ENCODE results near the gene LCOR. TPM values are rescaled to one million over a fixed set of nuclear protein-coding genes. Genes with fewer than 3 reads are reported as not detected.

The LCOR gene
- total and polyA plus RNA-seq, 2 donors (not counting 1 experiment from before 2014, with no cell fraction given) = 15.0 to 15.7 TPM

- Histone ChIP-seq H3K9me3 (ENCODE audit: control insufficient read depth, insufficient read depth, low read depth, low read length) (no peaks in the 10 kb centered on the region), H3K4me1 (ENCODE audit: control insufficient read depth, extremely low read depth, insufficient read depth, low read length) (peaks cover 2% of the 10 kb centered on the region), H3K4me3 (replicated peaks in 1 of 4; ENCODE audit: control extremely low read depth in 1 of 4, insufficient read depth in 1 of 4, low read depth in 3 of 4, low read length in 4 of 4) (no peak overlapping the region), H3K4me2 (ENCODE audit: extremely low read depth, insufficient read depth, low read length) (no peak overlapping the region), H4K20me1 (ENCODE audit: control insufficient read depth, extremely low read depth, insufficient read depth, low read length) (no peaks in the 10 kb centered on the region), H2AFZ (ENCODE audit: low read length) (no peak overlapping the region), H3K27ac (ENCODE audit: insufficient read depth, low read length) (no peak overlapping the region), H3K27me3 (ENCODE audit: control insufficient read depth, insufficient read depth, low read length) (no peaks in the 10 kb centered on the region), H3K9ac (ENCODE audit: insufficient read depth, low read length) (no peak overlapping the region), H3K79me2 (ENCODE audit: control insufficient read depth, insufficient read depth, low read length) (no peaks in the 10 kb centered on the region), H3K36me3 (ENCODE audit: control insufficient read depth, insufficient read depth, low read length) (no peaks in the 10 kb centered on the region)
- TF ChIP-seq EZH2 (IDR thresholded peaks at IDR 0.05; ENCODE audit: low read length, missing control alignments) (no peak), CTCF (conservative IDR thresholded peaks at IDR 0.05 in 1 of 2, IDR thresholded peaks at IDR 0.05 in 1 of 2; ENCODE audit: low read depth in 1 of 2, low read length in 2 of 2) (no peak)
- peak in 1 of 2 donors; percentile 4 for DNase-seq (ENCODE audit: low read depth in 2 of 2)
These were observed 202.2 kb downstream of the LCOR start for GRCh38 chr10:97034301-97034700.

- H3K9me3 ChIP-seq (ENCODE audit: control insufficient read depth, insufficient read depth, low read depth, low read length) = no peaks in the 10 kb centered on the region
- no peak overlapping the region for H2AFZ ChIP-seq (ENCODE audit: low read length)
- H3K36me3 ChIP-seq (ENCODE audit: control insufficient read depth, insufficient read depth, low read length) = no peaks in the 10 kb centered on the region
- H3K27ac ChIP-seq (ENCODE audit: insufficient read depth, low read length) = no peak overlapping the region
- no peaks in the 10 kb centered on the region for H3K27me3 ChIP-seq (ENCODE audit: control insufficient read depth, insufficient read depth, low read length)
- no peak for DNase-seq (ENCODE audit: low read depth in 2 of 2)
- no peak overlapping the region for H3K4me2 ChIP-seq (ENCODE audit: extremely low read depth, insufficient read depth, low read length)
- TF ChIP-seq EZH2 (IDR thresholded peaks at IDR 0.05; ENCODE audit: low read length, missing control alignments) (no peak), CTCF (conservative IDR thresholded peaks at IDR 0.05 in 1 of 2, IDR thresholded peaks at IDR 0.05 in 1 of 2; ENCODE audit: low read depth in 1 of 2, low read length in 2 of 2) (no peak)
- peaks cover 2% of the 10 kb centered on the region for H3K4me1 ChIP-seq (ENCODE audit: control insufficient read depth, extremely low read depth, insufficient read depth, low read length)
- no peak overlapping the region for H3K9ac ChIP-seq (ENCODE audit: insufficient read depth, low read length)
- H3K4me3 ChIP-seq (replicated peaks in 1 of 4; ENCODE audit: control extremely low read depth in 1 of 4, insufficient read depth in 1 of 4, low read depth in 3 of 4, low read length in 4 of 4) = no peak overlapping the region
- no peaks in the 10 kb centered on the region for H4K20me1 ChIP-seq (ENCODE audit: control insufficient read depth, extremely low read depth, insufficient read depth, low read length)
- no peaks in the 10 kb centered on the region for H3K79me2 ChIP-seq (ENCODE audit: control insufficient read depth, insufficient read depth, low read length)
These were observed 203.1 kb downstream of the LCOR start for GRCh38 chr10:97034958-97035769.

- no peak overlapping the region for H3K9ac ChIP-seq (ENCODE audit: insufficient read depth, low read length)
- TF ChIP-seq EZH2 (IDR thresholded peaks at IDR 0.05; ENCODE audit: low read length, missing control alignments) (no peak), CTCF (conservative IDR thresholded peaks at IDR 0.05 in 1 of 2, IDR thresholded peaks at IDR 0.05 in 1 of 2; ENCODE audit: low read depth in 1 of 2, low read length in 2 of 2) (peak; percentile 77 to 92)
- H3K27ac ChIP-seq (ENCODE audit: insufficient read depth, low read length) = no peak overlapping the region
- peak overlapping the region; percentile 29 to 65 (median 47) for H3K4me3 ChIP-seq (replicated peaks in 1 of 4; ENCODE audit: control extremely low read depth in 1 of 4, insufficient read depth in 1 of 4, low read depth in 3 of 4, low read length in 4 of 4)
- H3K79me2 ChIP-seq (ENCODE audit: control insufficient read depth, insufficient read depth, low read length) = no peaks in the 10 kb centered on the region
- no peaks in the 10 kb centered on the region for H3K36me3 ChIP-seq (ENCODE audit: control insufficient read depth, insufficient read depth, low read length)
- no peaks in the 10 kb centered on the region for H3K9me3 ChIP-seq (ENCODE audit: control insufficient read depth, insufficient read depth, low read depth, low read length)
- peak overlapping the region; percentile 95 for H2AFZ ChIP-seq (ENCODE audit: low read length)
- H3K27me3 ChIP-seq (ENCODE audit: control insufficient read depth, insufficient read depth, low read length) = no peaks in the 10 kb centered on the region
- H3K4me1 ChIP-seq (ENCODE audit: control insufficient read depth, extremely low read depth, insufficient read depth, low read length) = peaks cover 2% of the 10 kb centered on the region
- peak overlapping the region; percentile 67 for H3K4me2 ChIP-seq (ENCODE audit: extremely low read depth, insufficient read depth, low read length)
- H4K20me1 ChIP-seq (ENCODE audit: control insufficient read depth, extremely low read depth, insufficient read depth, low read length) = no peaks in the 10 kb centered on the region
- peak; percentile 64 to 80 for DNase-seq (ENCODE audit: low read depth in 2 of 2)
These were observed 205.6 kb downstream of the LCOR start for GRCh38 chr10:97037365-97038361.

Data from fibroblast of lung (primary cell).